PC-9 (cell line): ENCODE measurements around the gene TRIM9. TPM values are rescaled to one million over a fixed set of nuclear protein-coding genes. Genes with fewer than 3 reads are reported as not detected.

Experiments
- BruUV-seq: library from RNA; stranded (reverse); fragments of 400-500 nt; replicated peaks from 2 replicates; lab custom pipeline; 2021; lab: Mats Ljungman, UMichigan
- CTCF ChIA-PET: fragments of 300-600 bp; sonication (Branson Sonifier 250); formaldehyde crosslinking; loops from one replicate; lab custom pipeline; 2022; ENCODE audit warnings: antibody characterized with exemption; lab: Charles Lee
- POLR2A ChIA-PET: fragments of 300-600 bp; sonication (Branson Sonifier 250); formaldehyde crosslinking; loops from one replicate; lab custom pipeline; 2022; ENCODE audit warnings: antibody characterized with exemption; ENCODE audit not compliant: unreplicated experiment; lab: Charles Lee
- DNase-seq, 2 experiments: peaks; one replicate each; pipeline versions ENCODE4 v3.0.0 to v3.0.0-alpha.2; 2015 to 2022; ENCODE audit warnings: mixed read lengths in 1 of 2
- H2AFZ ChIP-seq: fragments of 200-600 bp; sonication (generic); 2 replicates; pipeline ENCODE4 v1.8.1; 2017; ENCODE audit warnings: antibody characterized with exemption
- H3F3A ChIP-seq: fragments of 200-600 bp; sonication (generic); 2 replicates; pipeline ENCODE4 v1.8.1; 2017; ENCODE audit warnings: antibody characterized with exemption, mild to moderate bottlenecking, low read depth; ENCODE audit not compliant: insufficient read depth
- H3K27ac ChIP-seq: fragments of 200-600 bp; sonication (generic); 2 replicates; pipeline ENCODE4 v1.6.1; 2016; ENCODE audit warnings: mixed run types
- H3K27me3 ChIP-seq: fragments of 200-600 bp; sonication (generic); 2 replicates; pipeline ENCODE4 v1.6.1; 2016; ENCODE audit warnings: low read depth, mixed run types; ENCODE audit not compliant: insufficient read depth
- H3K36me3 ChIP-seq: fragments of 200-600 bp; sonication (generic); 2 replicates; pipeline ENCODE4 v1.6.1; 2016; ENCODE audit warnings: low read depth, mixed run types
- H3K4me1 ChIP-seq: fragments of 200-600 bp; sonication (generic); replicated peaks from 2 replicates; pipeline ENCODE4 v1.6.1; 2016; ENCODE audit warnings: mixed run types; ENCODE audit not compliant: insufficient read depth
- H3K4me2 ChIP-seq: fragments of 200-600 bp; sonication (generic); 2 replicates; pipeline ENCODE4 v1.6.1; 2017; ENCODE audit warnings: mixed run types
- H3K4me3 ChIP-seq: fragments of 200-600 bp; sonication (generic); 2 replicates; pipeline ENCODE4 v1.6.1; 2016; ENCODE audit warnings: mixed run types
- H3K79me2 ChIP-seq: fragments of 200-600 bp; sonication (generic); 2 replicates; pipeline ENCODE4 v1.6.1; 2017; ENCODE audit warnings: low read depth, mixed run types
- H3K9me2 ChIP-seq: fragments of 200-600 bp; sonication (generic); 2 replicates; pipeline ENCODE4 v1.8.1; 2017; ENCODE audit warnings: mild to moderate bottlenecking; ENCODE audit not compliant: insufficient read depth
- H3K9me3 ChIP-seq: fragments of 200-600 bp; sonication (generic); 2 replicates; pipeline ENCODE4 v1.8.1; 2016; ENCODE audit warnings: low read depth; ENCODE audit not compliant: insufficient read depth
- H4K20me1 ChIP-seq: fragments of 200-600 bp; sonication (generic); 2 replicates; pipeline ENCODE4 v1.8.1; 2017; ENCODE audit not compliant: insufficient read depth
- EZH2 ChIP-seq: fragments of 200-600 bp; sonication (generic); IDR thresholded peaks from 2 replicates; pipeline ENCODE4 v1.8.0; 2017; ENCODE audit warnings: antibody characterized with exemption, low read depth
- intact Hi-C: fragments of 100-400 bp; cut with micrococcal nuclease; formaldehyde crosslinking; loops from one replicate; pipeline ENCODE4 v1.10.0; 2022; ENCODE audit not compliant: unreplicated experiment
- total RNA-seq: library from RNA; stranded (reverse); gene quantifications from 2 replicates; pipeline ENCODE4 v1.2.3, GENCODE V29; 2021
- TF ChIP-seq, protein P1 (sequence below): fragments of 200-600 bp; sonication (generic); conservative IDR thresholded peaks from 2 replicates; pipeline ENCODE4 v1.6.1; 2017; ENCODE audit warnings: mixed run types, antibody characterized with exemption, mild to moderate bottlenecking, moderate library complexity

TRIM9 gene
- total RNA-seq, 1 experiment from 2014 or later, result 2.1 TPM

DNA sequence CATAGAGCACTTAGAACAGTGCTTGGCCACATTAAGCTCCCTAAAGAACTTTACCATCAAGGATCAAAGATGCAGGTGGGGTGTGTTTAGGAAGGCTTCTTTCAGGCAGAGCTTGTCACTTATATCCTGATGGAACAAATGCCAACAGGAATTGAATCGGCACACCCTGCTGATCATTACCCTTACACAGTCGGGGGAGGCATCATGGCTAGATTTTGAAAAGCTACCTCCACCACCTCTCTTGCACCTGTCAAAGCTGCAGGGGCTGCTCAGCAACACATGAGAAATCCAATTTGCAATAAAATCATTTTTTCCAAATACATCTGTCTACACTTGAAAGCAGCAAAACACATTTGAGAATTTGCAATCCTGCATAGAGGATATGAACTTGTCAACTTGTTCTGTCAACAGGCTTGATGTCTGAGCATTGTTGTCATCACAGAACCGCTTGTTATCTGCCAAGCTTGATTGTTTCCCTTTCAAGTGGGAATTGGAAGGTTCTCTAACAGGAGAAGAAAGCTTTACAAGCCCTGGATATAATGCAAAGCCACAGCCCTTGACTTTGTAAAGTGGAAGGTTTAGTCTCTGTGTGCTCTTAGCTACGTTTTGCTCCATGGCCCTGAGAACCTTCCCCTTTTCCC, 24.6 kb upstream of the TRIM9 start:
- POLR2A ChIA-PET, result no interaction called here
- H3K4me3 ChIP-seq, result no peak overlapping the region
- no TSS peak for BruUV-seq
- TF ChIP-seq EZH2, result no peak
- TF ChIP-seq, protein P1, sequence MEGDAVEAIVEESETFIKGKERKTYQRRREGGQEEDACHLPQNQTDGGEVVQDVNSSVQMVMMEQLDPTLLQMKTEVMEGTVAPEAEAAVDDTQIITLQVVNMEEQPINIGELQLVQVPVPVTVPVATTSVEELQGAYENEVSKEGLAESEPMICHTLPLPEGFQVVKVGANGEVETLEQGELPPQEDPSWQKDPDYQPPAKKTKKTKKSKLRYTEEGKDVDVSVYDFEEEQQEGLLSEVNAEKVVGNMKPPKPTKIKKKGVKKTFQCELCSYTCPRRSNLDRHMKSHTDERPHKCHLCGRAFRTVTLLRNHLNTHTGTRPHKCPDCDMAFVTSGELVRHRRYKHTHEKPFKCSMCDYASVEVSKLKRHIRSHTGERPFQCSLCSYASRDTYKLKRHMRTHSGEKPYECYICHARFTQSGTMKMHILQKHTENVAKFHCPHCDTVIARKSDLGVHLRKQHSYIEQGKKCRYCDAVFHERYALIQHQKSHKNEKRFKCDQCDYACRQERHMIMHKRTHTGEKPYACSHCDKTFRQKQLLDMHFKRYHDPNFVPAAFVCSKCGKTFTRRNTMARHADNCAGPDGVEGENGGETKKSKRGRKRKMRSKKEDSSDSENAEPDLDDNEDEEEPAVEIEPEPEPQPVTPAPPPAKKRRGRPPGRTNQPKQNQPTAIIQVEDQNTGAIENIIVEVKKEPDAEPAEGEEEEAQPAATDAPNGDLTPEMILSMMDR, result no peak
- H3K79me2 ChIP-seq, result no peaks in the 10 kb centered on the region
- H3K9me2 ChIP-seq, result no peaks in the 10 kb centered on the region
- H3F3A ChIP-seq, result no peaks in the 10 kb centered on the region
- H2AFZ ChIP-seq, result no peak overlapping the region
- intact Hi-C loops, result no loop called here
- no peaks in the 10 kb centered on the region for H3K9me3 ChIP-seq
- H3K27ac ChIP-seq, result no peak overlapping the region
- H3K4me2 ChIP-seq, result no peak overlapping the region
- no peaks in the 10 kb centered on the region; the same call in 1 of the 2 replicates for H4K20me1 ChIP-seq
- DNase-seq, result no peak
- no peaks in the 10 kb centered on the region for H3K4me1 ChIP-seq
- CTCF ChIA-PET, result interaction anchor here (0.5 kb wide), 1 partner anchor 656 kb away, joined by 3 read pairs; no protein-coding TSS in a partner anchor
- no peaks in the 10 kb centered on the region for H3K27me3 ChIP-seq
- H3K36me3 ChIP-seq, result no peaks in the 10 kb centered on the region

DNA sequence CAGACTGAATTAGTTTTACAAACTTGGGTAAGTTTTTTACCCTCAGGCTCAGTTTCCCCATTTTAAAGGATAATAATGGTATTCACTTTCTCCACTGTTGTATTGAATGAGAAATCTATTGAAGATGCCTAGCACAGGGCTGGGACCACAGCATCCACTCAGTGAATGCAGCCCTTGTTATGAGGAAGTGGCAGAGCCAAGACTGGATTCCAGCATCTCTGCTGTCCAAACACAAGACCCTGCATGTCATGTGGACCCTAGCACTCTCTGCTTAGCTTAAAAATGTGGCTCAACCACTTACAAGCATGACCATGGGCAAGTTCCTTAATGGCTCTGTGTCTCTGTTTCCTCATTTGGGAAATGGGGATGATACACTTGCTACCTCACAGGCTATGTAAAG, 24.1 kb upstream of the TRIM9 start:
- POLR2A ChIA-PET, result no interaction called here
- H3K27me3 ChIP-seq, result no peaks in the 10 kb centered on the region
- no peaks in the 10 kb centered on the region for H3K79me2 ChIP-seq
- no peaks in the 10 kb centered on the region for H3K36me3 ChIP-seq
- H4K20me1 ChIP-seq, result no peaks in the 10 kb centered on the region; the same call in 1 of the 2 replicates
- no TSS peak for BruUV-seq
- no peaks in the 10 kb centered on the region for H3K9me3 ChIP-seq
- H3K27ac ChIP-seq, result no peak overlapping the region
- H3K4me2 ChIP-seq, result no peak overlapping the region
- no peaks in the 10 kb centered on the region for H3F3A ChIP-seq
- no peak for DNase-seq
- H2AFZ ChIP-seq, result no peak overlapping the region
- TF ChIP-seq EZH2, result no peak
- TF ChIP-seq, protein P1, result no peak
- H3K4me3 ChIP-seq, result no peak overlapping the region
- CTCF ChIA-PET, result no interaction called here
- intact Hi-C loops, result no loop called here
- no peaks in the 10 kb centered on the region for H3K4me1 ChIP-seq
- H3K9me2 ChIP-seq, result no peaks in the 10 kb centered on the region

DNA sequence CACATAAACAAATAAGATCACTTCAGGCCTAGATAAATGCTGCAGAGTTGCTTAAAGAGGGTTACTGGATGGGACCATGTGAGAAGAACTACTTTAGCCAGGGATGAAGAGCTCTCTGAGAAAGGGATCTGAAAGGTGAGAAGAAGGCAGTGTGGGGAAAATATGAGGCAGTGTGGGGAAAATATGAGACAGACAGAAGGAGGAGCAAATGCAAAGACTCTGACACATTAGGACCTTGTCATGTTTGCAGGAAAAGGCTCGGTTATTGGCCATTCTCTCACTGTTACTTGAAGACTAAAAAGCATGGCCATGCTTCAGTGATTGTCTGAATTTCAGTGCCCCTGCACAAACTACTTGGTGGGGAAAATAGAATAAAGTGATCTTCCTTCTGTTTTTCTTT, 22.7 kb upstream of the TRIM9 start:
- H3K4me1 ChIP-seq, result no peaks in the 10 kb centered on the region
- ChIA-PET CTCF (no interaction called here), POLR2A (no interaction called here)
- no peak overlapping the region for H3K4me2 ChIP-seq
- DNase-seq, result no peak
- no peaks in the 10 kb centered on the region for H3K36me3 ChIP-seq
- intact Hi-C loops, result no loop called here
- H2AFZ ChIP-seq, result no peak overlapping the region
- no TSS peak for BruUV-seq
- H3K79me2 ChIP-seq, result no peaks in the 10 kb centered on the region
- no peak overlapping the region for H3K27ac ChIP-seq
- H3K4me3 ChIP-seq, result no peak overlapping the region
- no peaks in the 10 kb centered on the region for H3F3A ChIP-seq
- H3K27me3 ChIP-seq, result no peaks in the 10 kb centered on the region
- TF ChIP-seq, protein P1, result no peak
- no peak for TF ChIP-seq EZH2
- H3K9me2 ChIP-seq, result no peaks in the 10 kb centered on the region
- no peaks in the 10 kb centered on the region; the same call in 1 of the 2 replicates for H4K20me1 ChIP-seq
- no peaks in the 10 kb centered on the region for H3K9me3 ChIP-seq
